ENCODE data around the gene UTS2R.

DNA sequence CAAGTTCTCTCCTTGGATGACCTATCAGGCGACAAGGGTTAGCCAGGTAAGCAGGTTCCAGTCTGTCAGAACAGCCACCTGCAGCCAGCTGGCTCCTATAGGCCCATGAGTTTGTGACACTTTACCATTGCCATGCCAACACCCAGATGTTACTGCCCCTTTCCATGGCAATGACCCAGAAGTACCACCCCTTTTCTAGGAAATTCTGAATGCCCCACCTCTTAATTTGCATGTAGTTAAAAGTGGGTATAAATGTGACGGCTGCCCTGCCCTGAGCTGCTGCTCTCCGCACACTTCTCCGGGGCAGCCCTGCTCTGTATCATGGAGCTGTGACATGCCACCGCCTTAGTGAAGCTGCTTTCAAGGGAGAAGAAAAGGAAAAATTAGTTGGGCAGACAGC, 28.0 kb upstream of the UTS2R start:
- TF ChIP-seq ZNF274 (IDR thresholded peaks at IDR 0.05; ENCODE audit: low read depth, low read length) (no peak), YY1 (IDR thresholded peaks at IDR 0.05; ENCODE audit: insufficient read depth, insufficient read length) (no peak)

All from NT2/D1 (cell line).